Measurements from ENCODE around the gene PSRC1.
"Not testable (repeated sequence)": the region's sequence is repeated elsewhere in the genome, so short reads cannot be mapped to it uniquely, and the experiment has no call there.

Gene PSRC1

GRCh38 chr1:109295712-109296415, 12.9 kb upstream of the PSRC1 start:
- DNase-seq = no peak

DNA sequence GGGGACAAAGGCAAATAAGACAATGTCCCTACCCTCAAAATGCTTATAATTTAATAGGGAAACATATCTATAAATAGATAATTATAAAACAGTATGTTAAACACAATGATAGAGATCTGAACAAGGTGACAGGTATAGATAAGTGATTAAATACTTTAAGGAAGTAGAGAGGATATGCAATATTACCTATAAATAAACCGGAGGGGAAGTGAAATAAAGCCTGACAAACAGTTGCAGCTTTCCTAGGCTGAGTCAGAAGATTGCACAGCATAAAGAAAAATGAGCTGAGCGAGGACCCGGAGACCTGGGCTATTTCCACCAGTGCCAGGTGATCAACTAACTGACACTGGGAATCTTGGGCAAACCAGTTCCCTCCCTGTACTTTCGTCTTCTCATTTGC, 11.5 kb upstream of the PSRC1 start:
- no peak for DNase-seq

DNA sequence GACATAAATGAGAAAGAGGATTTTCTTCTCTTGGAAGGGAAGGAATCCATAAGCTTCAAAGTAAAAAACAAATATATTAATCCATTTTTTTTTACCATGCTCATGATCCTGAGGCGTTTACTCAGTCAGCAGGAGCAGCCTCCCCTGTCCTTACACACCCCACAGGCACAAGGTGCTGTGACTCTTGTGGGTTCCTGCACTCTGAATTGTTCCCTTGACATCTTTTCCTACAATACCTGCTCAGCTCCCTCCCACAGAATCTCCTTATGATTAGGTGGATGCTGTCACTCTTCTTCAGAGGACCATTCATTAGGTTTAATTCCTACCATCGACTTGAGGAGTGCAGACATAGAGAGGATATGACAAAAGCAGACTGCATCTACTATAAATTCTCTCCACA, 10.1 kb upstream of the PSRC1 start:
- DNase-seq = no peak

GRCh38 chr1:109292364-109292763, 9.4 kb upstream of the PSRC1 start:
- no peak for DNase-seq

DNA sequence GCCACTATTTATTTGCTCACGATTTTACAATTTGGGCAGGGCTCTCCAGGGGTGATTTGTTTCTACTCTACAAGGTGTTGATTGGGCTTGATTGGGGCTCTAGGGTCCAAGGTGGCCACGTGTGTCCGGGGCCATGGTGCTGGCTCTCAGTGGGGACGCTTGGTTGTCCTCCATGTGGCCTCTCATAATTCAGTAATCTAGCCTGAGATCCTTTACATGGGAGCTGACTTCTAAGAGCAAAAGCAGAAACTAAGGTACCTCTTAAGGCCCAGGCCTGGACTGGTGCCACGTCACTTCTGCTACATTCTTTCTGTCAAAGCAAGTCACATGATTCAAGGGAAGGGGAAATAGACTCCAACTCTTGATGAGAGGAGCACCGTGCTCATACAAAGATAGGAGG, 8.1 kb upstream of the PSRC1 start:
- no peak for DNase-seq

- DNase-seq = no peak
These were observed 7.2 kb upstream of the PSRC1 start for GRCh38 chr1:109290137-109290536.

- not testable (repeated sequence) for DNase-seq
These were observed 3.8 kb upstream of the PSRC1 start for GRCh38 chr1:109286762-109287161.

- no peak for DNase-seq
These were observed 1.0 kb upstream of the PSRC1 start for GRCh38 chr1:109283748-109284600.

DNA sequence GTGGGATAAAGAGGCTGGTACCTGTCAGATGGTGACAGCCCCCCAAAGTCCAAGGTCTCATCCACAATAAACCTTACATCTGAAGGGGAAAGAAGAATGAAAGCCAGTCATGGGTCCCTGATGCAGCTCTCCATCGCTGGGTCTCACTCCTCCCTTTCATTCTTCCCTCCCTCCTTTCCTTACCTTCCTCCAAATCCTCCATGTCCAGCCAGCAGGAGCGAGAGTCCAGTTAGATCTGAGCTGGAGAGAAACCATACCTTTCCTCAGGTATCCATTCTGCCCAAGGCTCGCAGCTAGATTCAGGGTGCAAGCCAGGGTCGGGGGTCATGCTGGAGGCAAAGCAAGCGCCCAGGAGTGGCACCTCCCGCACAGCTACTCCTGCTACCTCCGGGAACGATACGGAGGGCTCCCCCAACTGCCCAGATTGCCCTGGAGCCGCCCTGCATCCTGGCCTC, 421 bp downstream of the PSRC1 start:
- no peak for DNase-seq

DNA sequence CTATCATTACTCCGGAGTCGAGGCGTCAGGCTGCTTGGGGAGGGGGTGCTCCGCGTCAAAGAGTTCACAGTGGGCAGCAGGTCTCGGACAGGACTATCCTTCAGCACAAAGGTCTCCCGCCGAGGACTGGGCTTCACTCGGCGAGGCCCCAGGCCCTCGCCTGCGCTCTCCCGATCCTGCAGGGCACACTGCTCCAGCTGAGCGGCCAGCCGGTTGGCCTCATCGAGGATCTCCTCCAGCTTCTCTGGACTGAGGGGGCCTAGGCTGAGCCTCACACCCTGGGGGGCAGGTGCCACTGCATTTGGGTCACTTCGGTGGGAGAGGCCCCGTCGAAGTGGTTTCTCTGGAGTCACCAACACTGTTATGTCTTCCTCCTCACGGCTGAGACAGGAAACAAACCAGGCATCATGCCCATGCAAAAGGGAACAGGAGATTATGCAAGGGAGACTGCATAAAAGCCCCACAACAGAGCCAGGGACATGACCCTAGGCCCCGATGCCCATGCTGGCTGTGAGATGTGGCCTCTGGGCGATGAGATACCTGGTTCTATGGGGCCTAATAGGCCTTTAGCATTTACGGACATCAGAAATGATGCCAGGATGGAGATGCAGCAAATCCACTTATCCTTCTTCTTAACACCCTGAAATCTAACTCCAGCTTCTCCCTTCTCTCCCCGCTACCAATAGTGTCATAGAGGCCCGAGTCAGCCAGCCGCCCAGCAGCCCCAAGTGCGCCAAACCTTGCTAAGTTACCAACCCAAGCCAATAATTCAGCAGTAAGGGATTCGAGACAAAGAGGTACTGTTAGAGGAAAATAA, 1.1 kb downstream of the PSRC1 start:
- no peak for DNase-seq

DNA sequence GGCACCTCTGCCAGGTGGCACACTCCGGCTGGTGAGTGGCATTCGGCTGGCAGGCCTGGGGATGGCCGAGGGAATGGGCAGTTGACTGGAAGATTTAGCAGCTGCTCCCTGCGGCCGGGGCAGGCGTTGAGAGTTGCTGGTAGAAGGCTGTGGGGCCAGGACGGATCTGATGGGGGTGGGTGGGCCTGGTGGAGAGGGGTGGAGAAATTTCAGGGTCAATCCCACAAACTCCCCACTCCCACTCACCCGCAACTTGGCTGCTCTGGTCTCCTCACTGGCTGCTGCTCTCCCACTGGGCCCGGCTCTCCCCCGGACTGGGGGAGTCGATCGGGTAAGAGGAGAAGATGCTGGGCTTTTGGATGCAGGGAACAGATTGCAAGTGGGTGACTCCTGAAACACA, 2.1 kb downstream of the PSRC1 start:
- DNase-seq = no peak

DNA sequence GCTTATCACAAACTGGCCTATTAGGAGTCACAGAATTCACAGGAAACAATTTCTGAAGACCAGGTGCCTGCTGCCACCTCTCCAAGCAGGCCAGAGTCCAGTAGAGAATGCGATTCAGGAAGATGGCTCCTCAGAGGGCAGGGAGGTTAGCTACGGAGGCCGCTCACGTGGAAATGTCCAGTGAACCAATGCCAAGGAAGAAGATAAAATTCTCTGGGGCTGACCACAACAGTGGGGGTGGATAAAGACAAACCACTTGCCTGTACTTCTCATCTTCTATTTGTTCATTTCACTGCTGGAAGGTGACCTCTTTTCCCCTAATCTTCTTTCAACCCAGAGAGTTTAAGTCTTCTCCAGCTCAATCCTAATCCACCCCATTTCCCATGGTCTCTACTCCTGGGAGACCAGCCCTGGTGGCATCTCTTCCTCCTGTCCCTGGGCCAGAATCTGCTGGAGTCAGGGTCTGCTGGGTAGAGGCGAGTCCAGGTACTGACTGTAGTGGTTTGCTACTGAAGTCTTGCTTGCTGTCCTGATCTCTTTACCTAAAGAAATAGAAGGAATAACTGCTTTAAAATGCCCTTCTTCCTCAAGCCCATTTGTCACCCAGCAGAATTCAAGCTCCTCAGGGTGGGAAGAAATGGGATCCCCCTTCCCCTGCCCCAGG, 3.2 kb downstream of the PSRC1 start:
- no peak for DNase-seq

DNA sequence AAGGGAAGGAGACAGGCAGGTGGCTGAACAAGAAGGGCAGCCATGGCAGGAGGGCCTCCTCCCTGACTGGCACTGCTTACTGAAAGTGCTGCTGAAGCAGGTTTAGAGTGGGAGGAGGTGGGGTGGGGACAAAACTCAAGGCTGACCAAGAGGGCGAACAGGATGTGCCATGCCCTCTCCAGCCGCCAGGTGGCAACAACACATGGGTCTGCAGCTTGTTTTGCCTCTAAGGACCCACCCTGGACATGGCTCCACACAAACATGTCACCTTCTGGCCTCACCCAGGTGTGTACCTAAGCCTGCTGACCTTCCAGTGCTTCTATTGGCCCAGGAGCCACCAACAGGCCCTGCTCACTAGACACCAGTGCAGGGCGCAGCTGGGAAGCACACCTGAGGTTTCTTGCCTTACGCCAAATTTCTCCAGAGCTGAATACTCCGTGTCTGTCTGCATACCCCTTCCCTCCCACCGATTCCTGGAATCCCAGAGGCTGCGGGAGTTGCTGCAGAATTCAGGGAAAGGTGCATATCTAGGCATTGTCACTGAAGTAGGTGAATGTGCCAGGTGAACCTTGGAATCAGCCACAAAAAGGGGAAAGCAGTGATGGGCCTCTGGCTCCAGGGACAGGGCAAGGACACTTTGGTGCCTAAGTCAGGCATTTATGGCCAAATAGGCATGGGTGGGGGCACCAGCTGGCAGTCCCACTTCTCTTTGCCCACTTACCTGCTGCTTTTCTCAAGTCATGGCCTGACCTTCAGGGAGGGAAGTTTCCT, 5.3 kb downstream of the PSRC1 start:
- DNase-seq = peak; percentile 15 to 64 (median 38)

GRCh38 chr1:109275706-109276345, 7.1 kb downstream of the PSRC1 start:
- no peak for DNase-seq

DNA sequence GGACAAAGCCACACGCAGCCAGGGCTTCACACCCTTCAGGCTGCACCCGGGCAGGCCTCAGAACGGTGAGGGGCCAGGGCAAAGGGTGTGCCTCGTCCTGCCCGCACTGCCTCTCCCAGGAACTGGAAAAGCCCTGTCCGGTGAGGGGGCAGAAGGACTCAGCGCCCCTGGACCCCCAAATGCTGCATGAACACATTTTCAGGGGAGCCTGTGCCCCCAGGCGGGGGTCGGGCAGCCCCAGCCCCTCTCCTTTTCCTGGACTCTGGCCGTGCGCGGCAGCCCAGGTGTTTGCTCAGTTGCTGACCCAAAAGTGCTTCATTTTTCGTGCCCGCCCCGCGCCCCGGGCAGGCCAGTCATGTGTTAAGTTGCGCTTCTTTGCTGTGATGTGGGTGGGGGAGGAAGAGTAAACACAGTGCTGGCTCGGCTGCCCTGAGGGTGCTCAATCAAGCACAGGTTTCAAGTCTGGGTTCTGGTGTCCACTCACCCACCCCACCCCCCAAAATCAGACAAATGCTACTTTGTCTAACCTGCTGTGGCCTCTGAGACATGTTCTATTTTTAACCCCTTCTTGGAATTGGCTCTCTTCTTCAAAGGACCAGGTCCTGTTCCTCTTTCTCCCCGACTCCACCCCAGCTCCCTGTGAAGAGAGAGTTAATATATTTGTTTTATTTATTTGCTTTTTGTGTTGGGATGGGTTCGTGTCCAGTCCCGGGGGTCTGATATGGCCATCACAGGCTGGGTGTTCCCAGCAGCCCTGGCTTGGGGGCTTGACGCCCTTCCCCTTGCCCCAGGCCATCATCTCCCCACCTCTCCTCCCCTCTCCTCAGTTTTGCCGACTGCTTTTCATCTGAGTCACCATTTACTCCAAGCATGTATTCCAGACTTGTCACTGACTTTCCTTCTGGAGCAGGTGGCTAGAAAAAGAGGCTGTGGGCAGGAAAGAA, 8.1 kb downstream of the PSRC1 start:
- no peak for DNase-seq

GRCh38 chr1:109273570-109274288, 9.2 kb downstream of the PSRC1 start:
- no peak for DNase-seq

DNA sequence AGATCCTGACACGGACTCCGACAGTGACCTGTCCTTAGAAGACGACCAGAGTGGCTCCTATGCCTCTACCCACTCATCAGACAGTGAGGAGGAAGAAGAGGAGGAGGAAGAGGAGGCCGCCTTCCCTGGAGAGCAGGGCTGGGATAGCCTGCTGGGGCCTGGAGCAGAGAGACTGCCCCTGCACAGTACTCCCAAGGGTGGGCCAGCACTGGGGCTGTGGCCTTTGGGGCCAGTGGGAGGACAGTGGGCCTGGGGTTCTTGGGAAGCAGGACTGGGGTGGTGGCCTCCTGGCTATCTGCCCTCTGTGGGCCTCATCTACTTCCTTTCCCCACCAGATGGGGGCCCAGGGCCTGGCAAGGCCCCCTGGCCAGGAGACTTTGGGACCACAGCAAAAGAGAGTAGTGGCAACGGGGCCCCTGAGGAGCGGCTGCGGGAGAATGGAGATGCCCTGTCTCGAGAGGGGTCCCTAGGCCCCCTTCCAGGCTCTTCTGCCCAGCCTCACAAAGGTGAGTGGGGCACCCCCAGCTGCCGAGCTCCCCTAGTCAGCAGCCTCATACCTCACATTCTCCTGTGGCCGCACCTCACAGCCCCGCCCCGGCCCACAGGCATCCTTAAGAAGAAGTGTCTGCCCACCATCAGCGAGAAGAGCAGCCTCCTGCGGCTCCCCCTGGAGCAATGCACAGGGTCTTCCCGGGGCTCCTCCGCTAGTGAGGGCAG, 10.0 kb downstream of the PSRC1 start:
- DNase-seq = no peak

DNA sequence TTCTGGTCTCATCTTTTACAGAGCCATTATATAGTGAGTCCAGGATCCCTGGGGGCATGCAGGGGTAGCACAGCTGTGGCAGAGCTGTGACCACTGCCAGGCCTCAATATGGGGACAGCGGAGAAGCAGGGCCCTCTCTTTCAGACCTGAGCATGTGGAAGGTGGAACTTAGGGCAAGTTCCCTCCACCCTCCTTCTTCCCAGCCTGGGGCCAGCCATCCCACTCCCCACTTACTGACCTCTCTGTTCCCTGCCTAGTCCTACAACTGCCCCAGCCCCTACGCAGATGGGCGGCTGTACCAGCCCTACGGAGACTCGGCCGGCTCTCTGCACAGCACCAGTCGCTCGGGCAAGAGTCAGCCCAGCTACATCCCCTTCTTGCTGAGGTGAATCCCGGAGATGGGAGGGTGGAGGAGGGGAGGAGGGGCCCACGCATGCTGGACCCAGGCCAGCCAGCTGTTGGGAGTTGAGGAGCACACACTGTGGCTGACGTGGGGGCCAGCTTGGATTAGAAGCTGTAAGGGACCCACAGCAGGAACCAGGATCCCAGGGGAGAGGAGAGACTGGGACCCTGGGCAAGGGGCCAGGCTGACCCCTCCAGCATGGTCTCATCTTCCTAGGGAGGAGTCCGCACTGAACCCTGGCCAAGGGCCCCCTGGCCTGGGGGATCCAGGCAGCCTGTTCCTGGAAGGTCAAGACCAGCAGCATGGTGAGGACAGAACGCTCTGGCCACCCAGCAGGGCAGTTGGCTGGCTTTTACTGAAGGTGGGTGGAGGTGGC, 10.7 kb downstream of the PSRC1 start:
- DNase-seq = no peak

Measured in activated CD4-positive, CD25-positive, alpha-beta regulatory T cell (primary cell).